GM18909 (cell line): Measurements from ENCODE around the gene DVL1.

Source experiments
- ATAC-seq: cut with Tn5 transposase; IDR thresholded peaks from one replicate; pipeline ENCODE4 v1.9.1; 2021; ENCODE audit warnings: mild to moderate bottlenecking; ENCODE audit not compliant: unreplicated experiment, poor library complexity

DVL1 gene

GRCh38 chr1:1314237-1314586, 35.0 kb downstream of the DVL1 start:
- ATAC-seq: no peak

GRCh38 chr1:1313500-1314236, 35.5 kb downstream of the DVL1 start:
- no peak for ATAC-seq

GRCh38 chr1:1312450-1313314, 36.5 kb downstream of the DVL1 start:
- no peak for ATAC-seq

GRCh38 chr1:1311107-1312104, 37.8 kb downstream of the DVL1 start:
- no peak for ATAC-seq

- no peak for ATAC-seq
Measured at GRCh38 chr1:1310476-1311053, 38.7 kb downstream of the DVL1 start.

- ATAC-seq: no peak
Measured at GRCh38 chr1:1310109-1310385, 39.2 kb downstream of the DVL1 start.

- ATAC-seq: no peak
Measured at GRCh38 chr1:1309251-1310108, 39.7 kb downstream of the DVL1 start.

- ATAC-seq: peak; percentile 2
Measured at GRCh38 chr1:1308756-1309250, 40.4 kb downstream of the DVL1 start.

GRCh38 chr1:1307923-1308755, 41.1 kb downstream of the DVL1 start, which contains the start of the genes ACAP3 and PUSL1:
Gene ACAP3, minus strand, starts transcription at chr1:1307930. Its CDS starts 115 bp downstream, at chr1:1307815.
Gene PUSL1, plus strand, starts transcription at chr1:1308597. Its CDS starts 47 bp downstream, at chr1:1308644.
- peak; percentile 57 for ATAC-seq

- peak; percentile 8 for ATAC-seq
Measured at GRCh38 chr1:1307261-1307922, 41.8 kb downstream of the DVL1 start.

- ATAC-seq: no peak
Measured at GRCh38 chr1:1306661-1307260, 42.5 kb downstream of the DVL1 start.

- no peak for ATAC-seq
Measured at GRCh38 chr1:1306070-1306660, 43.1 kb downstream of the DVL1 start.

GRCh38 chr1:1305300-1306069, 43.7 kb downstream of the DVL1 start:
- no peak for ATAC-seq

GRCh38 chr1:1304331-1305299, 44.6 kb downstream of the DVL1 start:
- no peak for ATAC-seq

GRCh38 chr1:1303736-1304135, 45.5 kb downstream of the DVL1 start:
- ATAC-seq: no peak
